Measurements from ENCODE around the gene STX4. TPM values are rescaled to one million over a fixed set of nuclear protein-coding genes. Genes with fewer than 3 reads are reported as not detected.

The STX4 gene
- total and polyA plus RNA-seq, 9 of the 15 experiments (the other 6 are each of a cell fraction or from before 2014, with no cell fraction given), result 3.2 to 48.0 (median 21.5) TPM

GRCh38 chr16:31032736-31033708, at the start of gene STX4 (continued):
- no peak for TF ChIP-seq IRF9 (tag; IDR thresholded peaks at IDR 0.05)
- peak; percentile 97 for TF ChIP-seq SREBF1 (IDR thresholded peaks at IDR 0.05; ENCODE audit: borderline replicate concordance, low read depth, low read length)
- no peak for TF ChIP-seq MAFK (IDR thresholded peaks at IDR 0.05; ENCODE audit: low read length)
- no peak for TF ChIP-seq ZNF707 (CRISPR knock-in tag; conservative IDR thresholded peaks at IDR 0.05)
- TF ChIP-seq SRF (CRISPR knock-in tag; IDR thresholded peaks at IDR 0.05), result peak in 1 of 2 experiments; percentile 90; a peak in 1 of 4 replicates
- TF ChIP-seq SRSF7 (optimal IDR thresholded peaks at IDR 0.05; ENCODE audit: low read depth, low read length), result no peak
- peak; percentile 33 for TF ChIP-seq KDM5B (IDR thresholded peaks at IDR 0.05; ENCODE audit: insufficient replicate concordance, low read depth, low read length)
- TF ChIP-seq RREB1 (CRISPR knock-in tag; IDR thresholded peaks at IDR 0.05), result peak; percentile 62
- no peak for TF ChIP-seq ZNF668 (CRISPR knock-in tag; IDR thresholded peaks at IDR 0.05)
- TF ChIP-seq MCM2 (IDR thresholded peaks at IDR 0.05; ENCODE audit: low read depth), result no peak
- TF ChIP-seq ZNF280B (CRISPR knock-in tag; IDR thresholded peaks at IDR 0.05), result no peak
- no peak for TF ChIP-seq NFE2L1 (tag; IDR thresholded peaks at IDR 0.05; ENCODE audit: borderline replicate concordance, low read depth)
- no peak for TF ChIP-seq PHF21A (IDR thresholded peaks at IDR 0.05; ENCODE audit: borderline replicate concordance, low read depth)
- TF ChIP-seq SRSF9 (IDR thresholded peaks at IDR 0.05; ENCODE audit: borderline replicate concordance, low read depth, low read length), result no peak
- peak; percentile 85; the same call in 1 of the 2 replicates for TF ChIP-seq ZNF395 (CRISPR knock-in tag; IDR thresholded peaks at IDR 0.05)

All from K562 (cell line).